Measurements from ENCODE around the gene IQCM. TPM values are rescaled to one million over a fixed set of nuclear protein-coding genes. Genes with fewer than 3 reads are reported as not detected.

The IQCM gene, protein sequence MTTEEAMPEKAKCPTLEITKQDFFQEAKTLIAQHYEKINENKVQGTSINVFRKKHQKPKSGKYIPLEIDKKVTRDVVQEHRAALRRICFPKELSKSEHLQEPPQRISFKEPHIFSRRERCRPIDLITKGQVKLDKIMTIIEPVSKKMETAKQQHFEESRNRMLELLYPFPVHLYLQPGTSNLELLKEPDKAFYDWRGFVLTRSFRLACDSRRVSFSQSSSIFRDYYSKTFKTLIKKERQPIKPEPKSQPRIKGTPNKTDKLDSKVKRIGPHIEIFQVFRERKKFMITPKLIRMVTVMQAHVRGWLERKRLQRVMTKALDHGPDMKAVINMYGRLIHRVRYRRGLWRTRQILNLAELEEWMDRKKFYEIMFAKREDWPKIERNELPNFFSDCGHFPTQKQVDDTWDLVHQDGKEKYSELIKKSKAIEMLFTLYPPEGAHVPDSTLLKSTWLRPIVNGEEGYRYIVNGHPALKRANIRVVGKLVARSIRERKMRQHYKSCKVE
- total RNA-seq (10 to 100 TPM in 1 of 2 donors, 1 to 10 TPM in 1; 7.4 to 10.7 TPM), polyA plus RNA-seq (ENCODE audit: insufficient read depth, low read depth, low replicate concordance) (6.5 TPM)
- long read RNA-seq, donor 1 = 0 reads
- long read RNA-seq, donor 2 = 0 reads

DNA sequence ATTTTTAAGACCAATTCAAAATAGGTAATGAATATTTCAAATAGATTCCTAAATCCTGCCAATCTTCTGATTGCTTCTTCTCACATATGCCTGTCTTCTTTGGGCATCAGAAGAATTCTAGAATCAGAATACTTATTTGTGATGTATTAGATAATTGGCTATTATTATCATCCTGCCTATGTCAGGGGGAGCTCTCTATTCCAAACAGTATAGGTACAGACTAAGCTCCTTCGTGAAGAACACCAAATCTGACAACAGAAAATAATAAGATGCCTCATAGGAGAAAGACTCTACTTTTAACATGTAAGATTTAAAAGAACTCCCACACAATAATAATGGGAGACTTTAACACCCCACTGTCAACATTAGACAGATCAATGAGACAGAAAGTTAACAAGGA, at the start of gene IQCM:
TSS of gene IQCM (minus strand) at position 101 of the 400 bp plus-strand sequence. CDS start 73,152 bp downstream, outside the sequence.
- TF ChIP-seq, protein P1, sequence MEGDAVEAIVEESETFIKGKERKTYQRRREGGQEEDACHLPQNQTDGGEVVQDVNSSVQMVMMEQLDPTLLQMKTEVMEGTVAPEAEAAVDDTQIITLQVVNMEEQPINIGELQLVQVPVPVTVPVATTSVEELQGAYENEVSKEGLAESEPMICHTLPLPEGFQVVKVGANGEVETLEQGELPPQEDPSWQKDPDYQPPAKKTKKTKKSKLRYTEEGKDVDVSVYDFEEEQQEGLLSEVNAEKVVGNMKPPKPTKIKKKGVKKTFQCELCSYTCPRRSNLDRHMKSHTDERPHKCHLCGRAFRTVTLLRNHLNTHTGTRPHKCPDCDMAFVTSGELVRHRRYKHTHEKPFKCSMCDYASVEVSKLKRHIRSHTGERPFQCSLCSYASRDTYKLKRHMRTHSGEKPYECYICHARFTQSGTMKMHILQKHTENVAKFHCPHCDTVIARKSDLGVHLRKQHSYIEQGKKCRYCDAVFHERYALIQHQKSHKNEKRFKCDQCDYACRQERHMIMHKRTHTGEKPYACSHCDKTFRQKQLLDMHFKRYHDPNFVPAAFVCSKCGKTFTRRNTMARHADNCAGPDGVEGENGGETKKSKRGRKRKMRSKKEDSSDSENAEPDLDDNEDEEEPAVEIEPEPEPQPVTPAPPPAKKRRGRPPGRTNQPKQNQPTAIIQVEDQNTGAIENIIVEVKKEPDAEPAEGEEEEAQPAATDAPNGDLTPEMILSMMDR (IDR thresholded peaks at IDR 0.05) = no peak
- TF ChIP-seq POLR2A (IDR thresholded peaks at IDR 0.05) = no peak
- H3K4me1 ChIP-seq = no peaks in the 10 kb centered on the region
- DNase-seq = no peak
- no peaks in the 10 kb centered on the region for H3K36me3 ChIP-seq (ENCODE audit: low read depth, missing control alignments)
- H3K27ac ChIP-seq = no peak within 1 kb of the TSS
- no peaks in the 10 kb centered on the region for H3K9me3 ChIP-seq
- H3K4me3 ChIP-seq = no peak within 1 kb of the TSS
- 87 to 92% methylated on average over 1 of the region's 1 CpG for WGBS, 2 donors
- H3K27me3 ChIP-seq = no peaks in the 10 kb centered on the region
- intact Hi-C loops (cut with DNase I; ENCODE audit: low total_unique reads) = no loop called here

DNA sequence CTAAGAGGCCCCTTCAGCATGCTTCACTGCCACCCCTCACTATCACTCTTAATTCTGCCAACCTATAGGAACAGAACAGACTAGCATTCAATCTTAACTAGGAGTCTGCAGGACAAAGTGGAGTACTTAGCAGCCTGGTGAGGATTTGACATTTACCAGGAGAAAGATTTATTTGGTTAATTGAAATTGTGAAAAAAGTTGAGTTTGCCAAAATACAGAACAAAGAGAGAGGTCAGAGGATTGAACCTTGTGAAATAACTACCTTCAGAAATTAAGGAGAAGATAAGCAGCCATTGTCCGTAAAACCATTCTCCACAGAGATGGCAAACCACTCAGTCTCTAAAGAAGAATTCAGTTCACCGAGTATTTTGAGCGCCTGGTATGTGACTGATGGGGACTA, 41.8 kb upstream of the IQCM start:
- Histone ChIP-seq H3K36me3 (ENCODE audit: low read depth, missing control alignments) (no peaks in the 10 kb centered on the region), H3K9me3 (no peaks in the 10 kb centered on the region), H3K4me1 (no peaks in the 10 kb centered on the region), H3K27me3 (no peaks in the 10 kb centered on the region), H3K4me3 (no peak overlapping the region), H3K27ac (no peak overlapping the region)
- WGBS, 2 donors = 75 to 85% methylated on average over 3 of the region's 3 CpGs
- no peak for DNase-seq
- intact Hi-C loops (cut with DNase I; ENCODE audit: low total_unique reads) = no loop called here
- TF ChIP-seq POLR2A (IDR thresholded peaks at IDR 0.05) = no peak
- TF ChIP-seq, protein P1 (IDR thresholded peaks at IDR 0.05) = no peak

DNA sequence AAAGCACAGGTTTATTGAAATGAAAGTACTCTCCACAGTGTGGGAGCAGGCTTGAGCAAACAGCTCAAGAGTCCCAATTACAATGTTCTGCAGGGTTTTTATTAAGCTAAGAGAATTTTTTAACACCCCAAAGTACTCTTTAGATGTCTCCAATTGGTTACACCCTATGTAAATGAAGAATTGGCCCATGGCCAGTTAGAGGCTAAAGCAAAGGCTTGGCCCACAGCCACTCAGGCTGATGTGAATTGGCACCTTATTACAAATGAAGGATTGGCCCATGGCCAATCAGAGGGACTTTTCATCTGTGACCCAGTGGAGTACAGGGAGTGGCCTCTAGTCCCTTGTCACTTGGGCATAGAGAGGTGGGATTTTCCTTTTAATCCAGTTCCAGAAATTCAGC, 30.1 kb upstream of the IQCM start:
- no peak for TF ChIP-seq POLR2A (IDR thresholded peaks at IDR 0.05)
- TF ChIP-seq, protein P1 (IDR thresholded peaks at IDR 0.05) = no peak
- no peaks in the 10 kb centered on the region for H3K4me1 ChIP-seq
- H3K36me3 ChIP-seq (ENCODE audit: low read depth, missing control alignments) = no peaks in the 10 kb centered on the region
- no peak overlapping the region for H3K27ac ChIP-seq
- DNase-seq = no peak
- H3K9me3 ChIP-seq = no peaks in the 10 kb centered on the region
- no peak overlapping the region for H3K4me3 ChIP-seq
- intact Hi-C loops (cut with DNase I; ENCODE audit: low total_unique reads) = no loop called here
- H3K27me3 ChIP-seq = no peaks in the 10 kb centered on the region

DNA sequence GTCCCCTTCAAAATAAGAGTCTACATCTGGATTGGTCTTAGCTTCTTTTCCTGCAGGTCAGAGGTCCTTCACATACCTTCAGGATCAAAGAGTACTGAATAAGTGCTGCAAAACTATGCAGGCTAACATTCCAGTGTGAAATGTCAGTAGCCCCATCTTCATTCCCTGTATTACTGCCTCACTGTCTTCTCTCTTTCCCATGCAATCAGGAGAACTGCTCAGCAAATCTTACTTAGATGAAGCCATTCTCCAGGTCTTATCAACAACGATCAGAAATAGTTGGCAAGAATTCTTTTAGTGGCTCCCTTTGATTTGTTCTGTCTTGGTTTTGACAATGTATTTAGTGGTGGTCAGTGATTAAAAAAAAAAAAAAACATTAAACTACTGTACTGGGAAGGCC, 26.0 kb upstream of the IQCM start:
- H3K27me3 ChIP-seq = no peaks in the 10 kb centered on the region
- 75 to 90% methylated on average over 1 of the region's 1 CpG for WGBS, 2 donors
- H3K9me3 ChIP-seq = no peaks in the 10 kb centered on the region
- no peak overlapping the region for H3K4me3 ChIP-seq
- intact Hi-C loops (cut with DNase I; ENCODE audit: low total_unique reads) = no loop called here
- H3K27ac ChIP-seq = no peak overlapping the region
- TF ChIP-seq POLR2A (IDR thresholded peaks at IDR 0.05) = no peak
- TF ChIP-seq, protein P1 (IDR thresholded peaks at IDR 0.05) = no peak
- no peaks in the 10 kb centered on the region for H3K36me3 ChIP-seq (ENCODE audit: low read depth, missing control alignments)
- no peaks in the 10 kb centered on the region for H3K4me1 ChIP-seq
- no peak for DNase-seq
